DMS 273 (cell line): ENCODE data around the gene ADAMTSL5.
"Not testable (repeated sequence)": the region's sequence is repeated elsewhere in the genome, so short reads cannot be mapped to it uniquely, and the experiment has no call there.

Experiments used
- DNase-seq: peaks from one replicate; lab custom pipeline; 2025; ENCODE audit not compliant: unreplicated experiment; lab: John Stamatoyannopoulos, UW

ADAMTSL5 gene

GRCh38 chr19:1513499-1514294 is 878 bp upstream of the ADAMTSL5 start:
- peak; percentile 72 for DNase-seq

GRCh38 chr19:1511318-1512317 is 1.2 kb downstream of the ADAMTSL5 start:
- no peak for DNase-seq

GRCh38 chr19:1510807-1511206 is 2.0 kb downstream of the ADAMTSL5 start:
- no peak for DNase-seq

DNA sequence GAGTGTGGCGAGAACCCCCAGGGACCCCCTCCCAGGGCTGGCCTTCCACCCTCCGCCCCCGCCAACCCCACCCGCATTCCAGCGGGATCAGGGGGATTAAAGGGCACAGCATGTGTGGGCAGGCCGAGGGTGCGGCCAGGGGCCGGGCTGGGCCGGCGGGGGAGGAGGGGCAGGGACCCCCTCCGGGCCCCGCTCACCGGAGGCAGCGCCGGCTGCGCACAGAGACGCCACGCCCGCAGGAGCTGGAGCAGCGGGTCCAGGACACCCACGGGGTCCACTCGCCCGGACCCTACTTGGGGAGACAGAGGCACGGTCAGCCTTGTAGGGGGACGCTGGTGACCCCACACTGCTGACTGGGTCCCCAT is 2.4 kb downstream of the ADAMTSL5 start:
- DNase-seq = no peak

GRCh38 chr19:1509602-1510441 is 3.0 kb downstream of the ADAMTSL5 start:
- no peak for DNase-seq

DNA sequence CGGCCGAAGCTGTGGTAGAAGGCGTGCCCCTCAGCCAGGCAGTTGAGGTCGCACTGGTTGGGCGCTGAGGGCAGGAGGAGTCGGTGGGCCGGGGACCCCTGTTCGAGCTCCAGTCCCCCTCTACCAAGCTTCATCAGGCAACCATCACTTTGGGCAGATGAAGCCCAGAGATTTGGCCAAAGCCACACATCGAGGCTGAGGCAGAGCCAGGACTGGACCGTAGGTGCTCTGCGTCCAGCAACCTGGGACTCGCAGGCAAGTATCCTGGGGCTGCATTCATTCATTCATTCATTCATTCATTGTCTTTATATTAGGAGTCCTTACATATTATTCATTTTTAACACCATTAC is 4.3 kb downstream of the ADAMTSL5 start:
- DNase-seq = no peak

GRCh38 chr19:1507763-1508506 is 4.9 kb downstream of the ADAMTSL5 start:
- peak; percentile 97 for DNase-seq

- no peak for DNase-seq
Observed at GRCh38 chr19:1507192-1507660, 5.6 kb downstream of the ADAMTSL5 start.

DNA sequence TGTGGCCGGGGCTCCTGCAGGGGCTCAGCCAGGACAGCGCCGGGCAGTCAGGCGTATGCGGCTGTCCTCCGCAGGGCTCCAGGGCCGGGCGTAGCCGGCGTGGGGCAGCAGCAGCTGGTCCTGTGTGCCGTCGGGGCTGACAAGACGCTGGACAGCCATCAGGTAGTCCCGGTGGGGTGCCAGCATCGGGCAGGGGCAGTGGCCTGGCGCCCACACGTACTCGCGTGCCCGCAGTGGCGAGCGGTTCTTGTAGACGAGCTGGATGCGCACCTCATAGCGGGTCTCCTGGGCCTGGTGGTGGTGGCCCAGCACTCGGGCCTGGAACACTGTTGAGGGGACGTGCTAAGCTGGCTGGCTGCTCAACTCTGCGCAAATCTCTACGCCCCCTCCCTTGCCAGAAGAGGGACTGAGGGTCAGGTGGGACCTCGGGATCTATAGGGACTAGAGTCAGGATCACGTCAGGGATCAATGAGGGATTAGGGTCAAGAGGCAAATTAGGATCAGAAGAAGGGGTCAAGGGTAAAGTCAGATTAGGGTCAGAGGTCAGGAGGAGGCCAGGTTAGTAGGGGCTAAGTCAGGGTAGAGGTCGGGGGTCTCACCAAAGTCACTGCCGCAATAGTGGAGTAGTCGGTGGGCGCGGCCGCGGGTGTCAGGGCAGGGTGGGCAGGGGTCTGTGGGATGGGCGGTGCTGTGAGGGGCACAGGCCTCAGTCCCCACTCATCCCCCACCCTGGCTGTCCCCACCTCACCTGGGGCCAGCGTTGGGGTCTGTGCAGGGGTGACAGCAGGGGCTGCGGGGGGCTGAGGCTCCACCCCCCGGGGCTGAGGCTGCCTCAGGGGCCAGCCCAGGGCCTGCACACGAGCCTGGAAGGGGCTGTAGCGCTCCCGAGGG is 6.6 kb downstream of the ADAMTSL5 start:
- DNase-seq = no peak

- DNase-seq = no peak
Observed at GRCh38 chr19:1505012-1505411, 7.8 kb downstream of the ADAMTSL5 start.

DNA sequence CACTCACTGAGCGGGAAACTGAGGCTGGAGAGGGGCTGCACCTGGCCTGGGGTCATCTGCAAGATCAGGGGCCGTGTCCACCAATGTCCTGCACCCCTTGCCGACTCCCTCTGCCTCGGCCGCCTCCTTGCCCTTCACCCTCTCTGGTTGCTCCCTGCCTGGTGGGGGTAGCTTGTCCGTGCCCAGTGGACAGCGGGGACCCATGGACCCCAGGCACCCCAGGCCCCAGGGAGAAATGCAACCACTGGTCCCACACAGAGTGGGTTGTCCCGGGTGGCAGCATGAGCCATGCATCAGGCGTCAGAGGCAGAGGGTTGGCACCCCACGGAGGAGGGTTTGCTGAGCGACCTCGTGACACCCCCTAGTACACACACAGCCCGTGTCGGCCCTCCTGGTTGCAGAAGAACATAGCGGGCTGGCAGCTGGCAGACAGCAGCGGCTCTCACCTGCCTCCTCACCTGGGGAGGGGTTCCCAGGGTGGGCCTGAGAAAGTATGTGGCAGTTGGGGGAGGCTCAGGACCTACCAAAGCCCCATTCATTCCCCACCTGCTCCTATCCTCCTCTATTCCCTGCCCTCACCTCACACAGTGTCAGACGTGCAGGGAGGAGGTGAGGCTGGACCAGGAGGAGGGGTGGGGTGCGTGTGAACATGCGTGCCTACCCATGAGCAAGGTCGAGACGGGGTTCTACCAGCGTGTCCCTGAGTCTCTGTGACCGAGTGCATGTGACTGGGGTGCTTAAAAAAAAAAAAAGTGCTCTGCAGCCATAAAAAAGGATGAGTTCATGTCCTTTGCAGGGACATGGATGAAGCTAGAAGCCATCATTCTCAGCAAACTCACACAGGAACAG is 8.7 kb downstream of the ADAMTSL5 start:
- no peak for DNase-seq

DNA sequence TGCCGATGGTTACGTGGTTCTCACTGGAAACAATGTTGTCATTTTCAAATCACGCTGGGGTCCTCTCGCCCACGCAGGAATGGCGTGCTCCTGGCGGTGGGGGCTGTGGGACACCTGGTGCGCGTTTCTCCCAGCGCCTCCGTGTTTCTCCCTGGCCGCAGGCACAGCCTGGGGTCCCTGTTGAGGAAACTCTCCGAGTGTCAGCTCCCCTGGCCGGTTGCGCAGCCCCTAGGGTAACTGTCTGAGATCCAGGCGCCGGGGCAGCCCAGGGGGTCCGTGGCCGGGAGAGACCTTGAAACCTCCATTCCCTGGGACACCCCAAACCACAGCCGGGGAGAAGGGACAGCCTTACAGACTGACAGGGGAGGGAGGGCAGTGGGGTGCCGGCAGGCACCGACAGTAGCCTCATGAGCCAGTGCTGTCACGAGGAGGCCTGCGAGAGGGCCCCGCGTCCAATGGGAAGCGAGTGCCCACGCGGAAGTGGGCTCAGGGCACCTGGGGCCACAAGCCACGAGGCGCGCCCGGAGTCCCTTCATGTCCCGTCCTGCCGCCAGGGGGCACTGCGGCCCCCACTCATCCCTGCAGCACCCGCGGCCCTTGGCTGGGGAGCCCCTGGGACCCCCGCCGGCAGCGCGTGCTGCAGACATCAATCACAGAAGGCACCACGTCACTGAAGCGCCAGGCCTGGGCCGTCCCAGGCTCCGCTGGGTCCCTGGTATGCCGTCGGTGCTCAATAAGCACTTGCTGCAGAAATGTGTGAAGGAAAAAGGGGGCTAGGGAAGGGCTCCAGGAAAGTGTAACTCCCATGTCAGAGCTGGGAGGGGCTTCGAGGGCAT is 9.5 kb downstream of the ADAMTSL5 start:
- DNase-seq = peak; percentile 79

GRCh38 chr19:1502433-1503088 is 10.3 kb downstream of the ADAMTSL5 start:
- no peak for DNase-seq

DNA sequence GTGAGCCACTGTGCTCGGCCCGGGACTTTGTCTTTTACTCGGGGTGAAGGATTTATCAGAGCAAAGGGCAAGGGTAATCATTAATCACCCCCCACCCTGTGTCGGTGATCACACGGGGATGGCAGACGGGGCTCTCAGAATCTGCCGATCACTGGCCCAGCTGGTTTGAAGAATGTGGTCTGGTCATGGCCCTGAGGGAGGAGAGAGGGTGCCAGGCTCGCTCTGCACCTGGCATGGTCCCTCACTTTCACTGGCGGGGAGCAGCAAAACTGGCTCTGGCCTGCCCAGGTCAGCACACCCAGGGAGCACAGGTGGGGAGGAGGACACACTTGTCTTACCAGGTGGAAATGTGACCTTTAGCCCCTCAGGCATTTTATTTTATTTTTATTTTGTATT is 11.6 kb downstream of the ADAMTSL5 start:
- no peak for DNase-seq

- DNase-seq = not testable (repeated sequence)
Observed at GRCh38 chr19:1499231-1499630, 13.6 kb downstream of the ADAMTSL5 start.

DNA sequence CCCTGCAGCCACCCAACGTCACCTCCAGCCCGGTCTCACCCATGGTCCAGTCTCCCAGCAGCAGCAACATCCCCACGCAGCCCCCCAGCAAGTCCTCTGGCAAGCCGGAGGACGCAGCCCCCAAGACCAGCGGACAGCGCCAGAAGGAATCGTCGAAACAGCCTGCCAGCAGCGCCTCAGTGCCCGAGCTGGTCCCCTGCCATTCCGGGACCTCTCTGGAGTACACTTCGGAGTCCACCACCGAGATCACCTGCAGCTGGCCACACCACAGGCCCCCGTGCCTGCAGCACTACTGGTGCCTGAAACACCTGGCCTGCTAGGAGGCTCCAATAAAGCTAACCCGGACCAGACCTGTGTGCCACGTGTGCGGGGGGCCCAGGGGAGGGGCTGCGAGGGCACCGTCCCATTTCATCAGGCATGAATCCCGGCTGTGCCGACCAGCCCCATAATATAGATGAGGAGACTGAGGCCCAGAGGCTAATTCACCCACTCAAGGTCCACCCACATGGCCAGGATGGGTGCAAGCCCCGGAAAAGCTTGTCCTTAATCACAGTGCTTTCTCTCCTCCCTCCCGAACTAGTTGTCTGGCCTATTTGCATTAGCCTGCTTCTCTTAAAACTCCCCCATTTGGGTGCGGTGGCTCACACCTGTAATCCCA is 15.1 kb downstream of the ADAMTSL5 start:
- no peak for DNase-seq
